HG03097 (cell line): ENCODE data around the gene LCE1C.

ENCODE experiments used
- ATAC-seq: cut with Tn5 transposase; IDR thresholded peaks from one replicate; pipeline ENCODE4 v1.9.1; 2021; ENCODE audit not compliant: unreplicated experiment, low FRiP score

LCE1C gene, protein sequence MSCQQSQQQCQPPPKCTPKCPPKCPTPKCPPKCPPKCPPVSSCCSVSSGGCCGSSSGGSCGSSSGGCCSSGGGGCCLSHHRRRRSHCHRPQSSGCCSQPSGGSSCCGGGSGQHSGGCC

DNA sequence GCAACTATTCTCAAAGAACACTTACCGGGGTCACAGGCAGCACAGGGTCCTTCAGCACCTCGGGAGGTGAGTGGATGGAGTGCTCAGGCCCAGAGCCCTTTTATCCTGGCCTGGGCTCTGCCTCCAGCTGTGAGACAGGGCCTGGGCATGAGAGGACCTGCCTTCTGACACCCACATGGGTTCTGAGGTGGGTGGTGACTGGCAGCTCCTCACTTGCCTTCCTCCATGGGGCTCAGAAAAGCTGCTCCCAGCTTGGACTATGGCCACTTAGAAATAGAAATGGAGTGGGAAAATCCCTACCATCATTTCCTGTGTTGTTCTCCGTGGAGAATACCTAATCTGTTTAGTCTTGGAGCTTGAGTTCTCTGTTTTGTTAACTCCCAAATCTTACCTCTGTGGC, at the start of gene LCE1C:
LCE1C (minus strand) TSS at position 76 of the 400 bp plus-strand sequence. CDS start 1,173 bp downstream, outside the sequence.
- ATAC-seq: no peak

DNA sequence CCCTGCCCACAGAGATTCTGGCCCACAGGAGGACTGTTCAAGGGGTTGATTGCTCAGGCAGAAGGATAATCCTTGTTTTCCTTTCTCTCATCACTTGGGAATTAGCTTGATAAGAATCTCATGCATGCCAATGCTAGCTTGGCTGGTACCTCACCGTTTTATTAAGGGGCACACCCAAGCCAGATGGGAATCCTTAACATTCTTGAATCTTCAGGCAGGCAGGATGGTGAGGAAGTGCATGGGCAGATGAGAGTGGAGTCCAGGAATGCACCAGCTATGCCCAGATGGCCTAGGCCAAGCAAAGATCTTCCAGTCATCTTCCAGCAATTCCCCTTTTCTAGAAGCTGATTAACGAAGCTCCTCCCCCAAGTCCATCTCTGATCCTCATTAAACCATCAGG, 49.2 kb upstream of the LCE1C start:
- ATAC-seq: no peak

DNA sequence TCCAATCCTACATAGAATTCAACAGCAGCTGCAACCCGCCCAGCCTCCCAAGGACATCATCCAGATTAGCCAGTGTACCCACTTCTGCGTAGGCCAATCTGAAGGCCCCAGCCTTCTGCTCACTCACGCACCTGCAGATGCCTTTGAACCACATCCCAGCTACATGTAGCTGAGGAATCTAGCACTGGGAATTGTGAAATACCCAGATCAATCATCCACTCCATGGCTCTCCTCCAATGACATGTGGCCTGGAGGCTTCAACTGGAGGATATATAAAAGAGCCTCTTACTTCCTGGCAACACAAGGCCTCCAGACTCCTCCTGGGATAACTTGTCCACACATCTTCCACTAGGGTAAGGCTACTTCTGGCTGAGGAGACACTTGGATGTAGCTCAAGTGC, 36.1 kb upstream of the LCE1C start, which contains the start of gene LCE6A:
LCE6A (plus strand) TSS at position 301 of the 400 bp plus-strand sequence. CDS start 665 bp downstream, outside the sequence.
- ATAC-seq: no peak

DNA sequence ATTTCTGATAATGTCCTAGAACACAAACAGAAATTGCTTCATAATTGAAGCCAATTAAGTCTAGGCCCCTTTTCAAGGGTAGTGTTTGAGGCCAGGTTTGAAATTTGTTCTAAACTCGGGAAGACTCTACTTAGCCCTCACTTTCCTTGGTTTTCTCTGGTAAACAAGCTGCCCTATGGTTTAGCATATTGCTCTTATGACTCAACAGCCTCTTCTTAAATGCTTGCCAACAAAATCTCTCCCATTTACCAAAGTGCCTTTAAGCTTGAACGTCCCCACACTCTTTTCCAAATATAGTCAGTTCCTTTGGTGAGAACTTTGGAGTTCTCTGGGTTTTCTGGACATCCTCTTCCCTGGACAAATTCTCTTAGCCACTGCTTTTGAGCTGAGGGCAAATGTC, 30.4 kb upstream of the LCE1C start:
- no peak for ATAC-seq

DNA sequence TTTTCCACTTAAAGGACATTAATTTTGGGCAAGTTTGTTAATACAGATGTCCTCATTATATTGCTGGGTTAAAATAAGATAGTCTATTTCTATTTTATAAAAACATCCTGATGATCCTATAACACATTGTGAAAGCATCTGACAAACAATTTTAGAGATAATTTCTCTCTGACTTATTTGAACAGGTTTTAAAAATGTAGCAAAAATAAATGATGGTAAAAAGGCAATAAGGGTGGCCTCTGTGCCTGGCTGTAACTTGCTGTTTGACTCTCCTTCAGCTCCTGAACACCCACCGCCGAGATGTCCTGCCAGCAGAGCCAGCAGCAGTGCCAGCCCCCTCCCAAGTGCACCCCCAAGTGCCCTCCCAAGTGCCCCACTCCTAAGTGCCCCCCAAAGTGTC, 20.7 kb upstream of the LCE1C start, which contains the start of gene LCE1A:
LCE1A (plus strand) TSS at position 301 of the 400 bp plus-strand sequence; CDS start at position 301, 0 bp downstream.
- no peak for ATAC-seq

DNA sequence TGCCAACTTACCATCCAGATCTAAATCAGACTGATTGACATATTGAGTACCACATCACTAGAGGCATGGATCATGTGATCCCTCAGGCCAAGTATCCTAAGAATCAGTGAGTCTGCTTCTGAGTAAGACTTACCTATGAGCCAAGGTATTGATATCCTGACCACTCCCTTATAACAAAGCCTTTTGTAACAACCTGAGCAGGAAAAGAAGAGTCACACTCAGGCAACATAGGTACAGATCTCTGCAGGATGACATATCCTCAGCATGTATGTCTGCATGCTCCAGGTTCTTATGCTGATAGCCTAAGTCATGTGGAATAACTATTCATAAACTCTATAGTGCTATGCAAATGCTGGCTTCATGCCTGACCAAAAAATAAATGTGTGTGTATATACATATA, 18.5 kb upstream of the LCE1C start:
- ATAC-seq: no peak

DNA sequence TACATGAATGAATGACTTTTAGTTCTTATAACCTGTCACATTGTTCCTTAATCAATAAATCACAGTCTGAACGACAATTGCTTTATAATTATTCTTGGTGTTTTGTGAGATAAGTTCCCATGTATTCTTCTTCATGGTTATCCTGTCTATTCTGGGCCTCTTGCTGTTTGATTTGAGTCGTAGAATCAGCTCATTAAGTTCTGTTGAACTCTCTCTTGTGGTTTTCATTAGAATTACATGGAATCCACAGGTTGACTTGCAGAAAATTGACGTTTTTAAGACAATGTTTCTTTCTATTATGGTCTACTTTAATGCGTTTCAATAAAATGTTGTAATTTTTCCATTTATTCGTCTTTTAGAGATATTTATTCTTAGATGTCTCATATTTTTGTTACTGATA, 16.8 kb upstream of the LCE1C start:
- ATAC-seq: no peak

DNA sequence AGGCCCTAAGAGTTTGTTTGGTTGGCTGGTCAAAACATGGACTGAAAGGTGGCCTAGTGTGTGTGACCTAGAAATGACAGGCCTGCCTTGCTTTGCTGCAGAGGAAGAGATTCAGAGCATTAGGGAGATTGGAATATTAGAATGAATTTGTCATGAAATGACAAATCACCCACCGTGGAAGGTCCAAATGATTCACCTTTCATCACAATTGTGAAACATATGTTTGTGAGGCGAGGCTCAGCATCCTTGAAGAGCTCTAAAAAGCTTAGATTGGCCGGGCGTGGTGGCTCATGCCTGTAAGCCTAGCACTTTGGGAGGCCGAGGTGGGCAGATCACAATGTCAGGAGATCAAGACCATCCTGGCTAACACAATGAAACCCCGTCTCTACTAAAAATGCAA, 10.9 kb upstream of the LCE1C start:
- ATAC-seq: no peak

DNA sequence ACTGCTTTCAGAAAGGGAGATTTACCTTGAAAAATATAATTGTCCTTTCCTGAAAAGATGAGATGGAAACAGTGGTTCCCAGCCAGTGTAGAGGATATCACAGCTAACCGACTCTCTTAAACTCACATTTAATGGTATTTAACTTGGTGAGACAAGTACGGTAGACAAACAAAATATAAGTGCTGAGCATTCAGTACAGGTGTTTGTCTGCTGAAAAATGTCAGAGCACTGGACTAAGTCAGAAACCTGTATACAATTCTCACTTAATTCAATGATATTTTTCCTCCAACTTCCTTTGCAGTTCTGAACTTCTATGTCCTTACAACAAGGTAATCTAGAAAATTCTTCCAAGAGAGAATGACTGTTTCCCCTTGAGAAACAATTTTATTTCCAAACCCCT, 5.2 kb upstream of the LCE1C start, which contains the start of gene LCE1B:
LCE1B (plus strand) TSS at position 301 of the 400 bp plus-strand sequence. CDS start 476 bp downstream, outside the sequence.
- no peak for ATAC-seq

DNA sequence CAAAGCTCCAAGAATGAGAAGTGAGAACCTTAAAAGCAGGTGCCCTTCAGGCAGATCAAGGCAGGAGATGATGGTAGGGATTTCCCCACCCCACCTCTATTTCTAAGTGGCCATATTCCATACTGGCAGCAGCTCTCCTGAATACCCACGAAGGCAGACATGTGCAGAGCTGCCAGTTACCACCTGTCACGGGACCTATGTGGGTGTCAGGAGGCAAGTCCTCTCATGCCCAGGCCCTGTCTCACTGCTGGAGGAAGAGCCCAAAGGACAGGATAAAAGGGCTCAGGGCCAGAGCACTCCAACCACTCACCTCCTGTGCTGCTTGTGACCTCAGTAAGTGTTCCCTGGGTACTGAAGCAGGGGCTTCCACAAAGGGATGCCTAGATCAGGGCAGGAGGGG, 4.6 kb upstream of the LCE1C start:
- no peak for ATAC-seq

DNA sequence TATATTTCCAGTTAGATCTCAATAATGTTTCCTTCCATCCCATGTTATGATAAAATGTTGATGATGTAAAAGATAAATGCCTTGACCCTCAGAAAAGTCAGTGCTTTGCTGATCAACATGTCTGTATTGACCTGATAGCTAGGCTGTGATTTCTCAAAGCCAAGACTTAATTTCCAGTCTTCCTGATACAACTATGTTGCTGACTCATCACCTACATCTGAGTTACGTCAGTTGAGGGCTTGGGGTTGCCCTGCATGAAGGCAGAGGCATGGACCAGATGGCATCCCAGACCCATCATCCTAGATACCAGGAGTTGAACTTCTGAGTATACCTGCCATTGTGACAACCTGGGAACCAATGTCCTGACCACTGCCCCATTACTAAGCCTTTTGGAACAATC, 5.1 kb downstream of the LCE1C start:
- no peak for ATAC-seq

DNA sequence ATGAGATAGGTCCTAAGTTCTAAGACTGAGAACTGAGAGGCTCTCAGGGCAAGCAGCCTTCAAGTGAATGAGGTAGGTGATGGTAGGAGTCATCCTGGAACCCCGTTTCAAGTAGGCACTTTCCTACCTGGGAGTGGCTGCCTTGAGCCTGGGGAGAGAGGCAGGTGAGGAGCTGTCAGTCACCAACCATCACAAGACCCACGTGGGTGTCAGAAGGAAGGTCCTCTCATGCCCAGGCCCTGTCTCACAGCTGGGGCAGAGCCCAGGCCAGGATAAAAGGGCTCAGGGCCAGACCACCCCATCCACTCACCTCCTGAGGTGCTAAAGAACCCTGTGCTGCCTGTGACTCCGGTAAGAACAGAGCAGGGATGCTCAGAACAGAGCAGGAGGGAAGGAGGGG, 10.0 kb downstream of the LCE1C start, which contains the start of gene LCE1D:
LCE1D (plus strand) TSS at position 301 of the 400 bp plus-strand sequence. CDS start 1,074 bp downstream, outside the sequence.
- no peak for ATAC-seq

DNA sequence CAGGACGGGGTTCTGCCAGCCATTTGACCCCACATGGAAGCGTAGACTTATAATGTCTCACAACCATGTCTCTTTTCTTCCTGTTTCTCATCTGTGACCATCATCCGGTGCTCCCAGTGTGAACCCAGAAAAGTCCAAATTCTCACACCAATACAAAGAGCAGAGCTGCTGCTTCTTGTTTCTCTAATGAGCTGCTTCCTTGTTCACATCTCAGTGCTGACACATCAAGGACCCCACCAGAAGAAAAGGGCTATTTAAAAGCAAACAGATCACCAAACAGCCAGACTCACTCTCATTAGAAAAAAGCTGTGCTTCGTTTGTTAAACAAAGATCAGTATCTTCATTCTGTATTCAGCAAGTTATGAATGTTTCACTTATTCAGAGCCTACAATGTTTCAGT, 10.8 kb downstream of the LCE1C start:
- ATAC-seq: no peak

DNA sequence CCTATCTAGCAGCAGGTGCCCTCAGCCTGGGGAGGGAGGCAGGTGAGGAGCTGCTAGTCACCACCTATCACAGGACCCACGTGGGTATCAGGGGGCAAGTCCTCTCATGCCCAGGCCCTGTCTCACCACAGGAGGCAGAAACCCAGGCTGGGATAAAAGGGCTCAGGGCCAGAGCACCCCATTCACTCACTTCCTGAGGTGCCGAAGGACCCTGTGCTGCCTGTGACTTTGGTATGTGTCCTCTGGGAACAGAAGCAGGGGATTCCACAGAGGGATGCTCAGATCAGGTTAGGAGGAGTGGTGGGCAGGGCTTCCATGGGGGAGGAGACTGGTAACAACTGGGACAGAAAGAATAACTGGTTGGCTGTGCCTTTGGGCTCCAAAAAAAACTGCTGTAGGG, 20.4 kb downstream of the LCE1C start, which contains the start of gene LCE1E:
LCE1E (plus strand) TSS at position 181 of the 400 bp plus-strand sequence. CDS start 1,043 bp downstream, outside the sequence.
- ATAC-seq: no peak

DNA sequence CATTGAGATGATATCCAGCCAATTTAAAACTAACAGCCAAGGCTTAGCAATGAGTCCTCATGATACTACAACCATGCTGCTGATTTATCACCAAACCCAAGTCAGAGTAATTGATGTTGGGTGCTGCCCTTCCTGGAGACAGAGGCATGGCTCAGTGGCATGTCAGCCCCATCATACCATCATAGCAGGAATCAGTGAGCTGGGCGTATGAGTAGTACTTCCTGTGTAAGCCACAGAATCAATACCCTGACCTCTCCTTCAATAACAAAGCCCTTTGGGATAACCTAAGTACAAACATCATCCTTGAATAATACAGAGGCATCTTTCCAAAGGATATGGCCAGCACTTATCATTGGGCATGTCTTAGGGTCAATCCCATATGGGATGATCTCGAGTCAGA, 23.4 kb downstream of the LCE1C start:
- ATAC-seq: no peak

DNA sequence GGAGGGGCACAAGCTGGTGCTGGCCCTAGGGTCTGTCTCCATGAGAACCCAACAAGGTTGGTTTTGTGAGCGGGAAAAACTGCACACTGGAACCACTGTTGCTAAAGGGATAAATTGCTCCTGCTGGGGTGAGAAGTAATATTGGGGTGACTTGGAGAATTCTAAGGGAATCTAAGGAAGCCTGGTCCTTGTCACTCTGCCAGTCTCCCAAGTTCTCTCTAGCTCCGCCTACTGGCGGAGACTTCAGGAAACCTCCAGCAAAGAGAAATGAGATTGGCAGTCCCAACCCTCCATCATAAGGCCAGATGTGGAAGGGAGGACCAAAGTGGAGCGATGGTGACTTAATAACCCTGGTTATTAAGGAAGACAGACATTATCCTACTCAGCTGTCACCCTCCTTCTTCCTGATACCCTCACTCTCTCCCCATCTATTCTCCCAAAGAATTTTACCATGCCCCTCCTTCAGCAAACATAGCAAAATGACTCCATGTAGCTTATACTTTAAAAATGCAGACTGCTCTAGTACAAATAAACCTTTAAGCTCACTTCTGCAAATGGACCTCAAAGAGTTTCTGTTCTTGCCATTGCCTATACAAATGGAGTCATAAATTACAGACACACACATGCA, 28.8 kb downstream of the LCE1C start:
- ATAC-seq: no peak

DNA sequence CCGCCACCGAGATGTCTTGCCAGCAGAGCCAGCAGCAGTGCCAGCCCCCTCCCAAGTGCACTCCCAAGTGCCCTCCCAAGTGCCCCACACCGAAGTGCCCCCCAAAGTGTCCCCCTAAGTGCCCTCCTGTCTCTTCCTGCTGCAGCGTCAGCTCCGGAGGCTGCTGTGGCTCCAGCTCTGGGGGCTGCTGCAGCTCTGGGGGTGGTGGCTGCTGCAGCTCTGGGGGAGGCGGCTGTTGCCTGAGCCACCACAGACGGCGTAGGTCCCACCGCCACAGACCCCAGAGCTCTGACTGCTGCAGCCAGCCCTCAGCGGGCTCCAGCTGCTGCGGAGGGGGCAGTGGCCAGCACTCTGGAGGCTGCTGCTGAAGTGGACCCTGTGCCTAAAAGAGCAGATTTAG, 30.1 kb downstream of the LCE1C start:
- ATAC-seq: no peak

DNA sequence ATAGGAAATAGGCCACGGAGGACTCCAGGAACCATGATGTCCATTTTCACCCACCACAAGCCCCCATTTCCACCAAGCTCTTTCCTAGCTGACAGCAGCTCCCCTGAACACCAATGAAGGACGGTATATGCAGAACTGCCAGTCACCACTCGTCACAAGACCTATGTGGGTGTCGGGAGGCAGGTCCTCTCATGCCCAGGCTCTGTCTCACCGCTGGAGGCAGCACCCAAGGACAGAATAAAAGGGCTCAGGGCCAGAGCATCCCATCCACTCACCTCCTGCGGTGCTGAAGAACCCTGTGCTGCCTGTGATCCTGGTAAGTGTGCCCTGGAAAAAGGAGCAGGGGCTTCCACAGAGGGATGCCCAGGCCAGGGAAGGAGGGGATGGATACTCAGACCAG, 31.6 kb downstream of the LCE1C start, which contains the start of gene LCE1F:
LCE1F (plus strand) TSS at position 266 of the 400 bp plus-strand sequence. CDS start 1,232 bp downstream, outside the sequence.
- ATAC-seq: no peak

DNA sequence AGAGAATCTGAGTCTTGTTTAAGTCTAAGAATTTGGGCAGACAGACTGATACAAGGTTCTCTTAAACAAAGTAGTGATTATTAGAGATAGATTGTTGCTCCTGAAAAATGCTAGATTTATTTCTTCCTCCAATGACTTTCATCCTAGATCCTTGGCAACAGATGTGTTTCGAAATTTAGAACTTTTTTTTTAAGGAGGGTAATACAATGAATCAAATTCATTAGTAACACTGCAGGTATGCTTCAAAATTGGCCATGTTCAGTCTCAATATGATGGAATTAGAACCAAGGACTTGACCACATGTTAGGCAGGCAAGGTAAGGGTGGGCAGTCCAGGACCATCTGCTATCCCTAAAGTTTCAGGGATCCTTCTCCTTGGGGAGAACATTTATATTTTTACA, 36.0 kb downstream of the LCE1C start:
- ATAC-seq: no peak

DNA sequence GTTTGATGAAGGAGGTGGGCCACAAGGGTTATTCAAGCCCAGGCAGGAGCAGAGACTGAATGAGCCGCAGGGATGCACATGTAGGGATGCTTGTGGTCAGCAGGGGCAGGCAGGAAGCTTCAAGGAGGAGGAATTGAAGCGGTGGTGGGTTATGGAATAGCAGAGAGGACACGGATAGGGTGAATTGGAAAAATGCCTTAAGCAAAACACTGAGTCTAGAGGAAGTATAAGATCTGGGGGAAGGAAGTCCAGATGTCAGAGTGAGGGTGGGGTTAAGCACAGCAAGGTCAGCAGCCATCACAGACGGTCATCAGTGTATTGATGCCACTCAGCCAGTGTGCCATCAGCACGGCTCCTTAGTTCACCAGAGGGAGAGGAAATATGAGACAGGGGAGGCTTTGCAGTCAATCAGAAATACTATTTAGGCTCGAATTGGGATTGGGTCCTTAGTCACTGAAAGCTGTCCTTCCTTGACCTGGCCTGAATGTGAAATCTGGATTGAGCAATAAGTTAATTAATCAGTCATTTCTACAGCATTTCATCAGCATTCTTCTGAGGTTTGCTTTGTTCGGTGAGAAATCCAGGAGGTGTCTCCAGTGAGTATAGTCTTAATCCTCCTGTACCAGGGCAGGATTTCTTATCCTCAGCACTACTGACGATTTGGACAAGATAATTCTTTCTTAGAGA, 37.5 kb downstream of the LCE1C start:
- no peak for ATAC-seq

DNA sequence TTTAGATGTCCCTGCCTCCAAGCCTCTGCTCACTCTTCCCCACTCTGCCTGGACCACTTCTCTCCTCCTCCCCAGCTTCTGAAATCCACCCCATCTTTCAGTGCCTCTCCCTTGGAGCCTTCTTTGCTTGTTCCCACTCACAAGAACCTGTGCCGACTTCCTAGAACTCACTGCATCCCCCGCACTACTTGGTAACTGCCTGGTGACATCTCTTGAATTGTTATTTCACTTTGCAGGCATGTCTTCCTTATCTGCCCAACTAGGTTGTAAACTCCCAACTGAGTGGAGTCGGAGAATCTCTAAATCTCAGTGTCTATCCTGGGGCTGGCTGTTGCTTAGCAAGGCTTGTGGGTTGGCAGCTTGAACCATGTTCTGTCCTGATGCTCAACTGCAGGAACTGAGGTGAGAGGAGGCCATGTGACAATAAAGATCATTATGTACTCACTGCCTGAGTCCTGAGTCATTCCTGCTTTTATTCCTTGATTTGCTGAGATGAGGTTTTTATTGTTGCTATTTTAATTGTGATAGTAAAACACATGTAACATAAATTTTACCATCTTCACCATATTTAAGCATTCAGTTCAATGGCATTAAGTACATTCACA, 44.7 kb downstream of the LCE1C start:
- no peak for ATAC-seq
